Measurements from ENCODE around the gene TFEB.
A peak's percentile ranks its signal among the peaks of the same experiment; 100 is the strongest.

TFEB gene

DNA sequence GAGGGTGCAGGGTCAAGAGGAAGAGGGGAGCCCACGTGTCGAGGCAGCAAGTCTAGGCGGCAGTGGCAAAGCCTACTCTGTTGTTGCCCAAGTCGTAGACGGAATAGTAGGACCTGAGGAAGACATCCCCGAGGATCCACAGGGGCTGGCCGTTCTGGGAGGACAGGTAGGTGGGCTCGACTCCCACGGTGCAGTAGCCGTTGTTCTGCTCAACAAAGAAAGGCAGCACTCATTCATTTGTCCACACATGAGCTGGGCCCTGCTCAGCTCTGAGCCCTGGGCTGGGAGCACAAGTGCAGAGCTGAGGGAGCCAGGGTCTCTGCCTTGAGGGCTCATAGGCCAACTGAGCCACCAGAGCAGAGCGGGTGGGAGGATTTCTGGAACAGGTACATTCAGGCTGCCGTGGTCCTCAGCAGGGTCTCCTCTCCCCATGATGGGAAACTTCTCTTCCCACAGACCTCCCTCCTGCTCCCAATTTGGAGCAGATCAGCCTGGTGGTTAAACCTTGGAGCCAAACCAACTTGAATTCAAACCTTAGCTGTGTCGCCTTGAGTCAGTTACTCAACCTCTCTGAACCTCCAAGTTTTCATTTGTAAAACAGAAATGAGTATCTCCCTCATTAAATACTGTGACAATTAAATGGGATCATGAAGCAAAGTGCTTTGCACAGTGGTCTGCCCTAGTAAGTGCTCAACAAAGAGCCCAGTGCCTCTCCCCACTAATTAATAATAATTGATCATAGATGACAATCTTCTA, 1.6 kb upstream of the TFEB start:
- no peak for DNase-seq (ENCODE audit: low spot score)

DNA sequence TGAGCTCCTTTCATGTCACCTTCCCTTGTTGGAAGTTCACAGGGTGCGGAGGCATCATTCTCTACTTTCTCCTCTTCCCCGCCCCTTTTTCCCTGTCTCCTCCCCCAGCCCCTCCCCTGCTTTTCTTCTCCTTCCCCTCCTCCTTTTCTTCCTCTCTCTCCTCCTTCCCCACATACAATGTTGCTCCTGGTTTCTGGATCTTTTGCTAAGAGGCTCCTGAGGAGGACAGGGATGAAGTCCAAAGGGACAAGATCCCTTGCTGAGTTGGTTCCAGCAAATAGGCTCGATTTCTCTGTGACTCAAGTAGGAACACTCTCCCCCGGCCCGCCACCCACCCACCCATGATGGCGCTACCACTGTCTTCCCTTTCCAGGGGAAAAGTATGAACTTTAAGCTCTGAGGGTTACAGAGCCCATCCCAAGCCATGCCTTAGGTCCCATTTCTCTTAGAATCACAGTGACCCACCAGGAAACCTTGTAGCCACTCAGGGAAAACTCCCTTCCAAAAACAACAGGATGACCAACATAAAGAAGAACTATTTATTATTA, 852 bp upstream of the TFEB start:
- DNase-seq (ENCODE audit: low spot score): no peak

DNA sequence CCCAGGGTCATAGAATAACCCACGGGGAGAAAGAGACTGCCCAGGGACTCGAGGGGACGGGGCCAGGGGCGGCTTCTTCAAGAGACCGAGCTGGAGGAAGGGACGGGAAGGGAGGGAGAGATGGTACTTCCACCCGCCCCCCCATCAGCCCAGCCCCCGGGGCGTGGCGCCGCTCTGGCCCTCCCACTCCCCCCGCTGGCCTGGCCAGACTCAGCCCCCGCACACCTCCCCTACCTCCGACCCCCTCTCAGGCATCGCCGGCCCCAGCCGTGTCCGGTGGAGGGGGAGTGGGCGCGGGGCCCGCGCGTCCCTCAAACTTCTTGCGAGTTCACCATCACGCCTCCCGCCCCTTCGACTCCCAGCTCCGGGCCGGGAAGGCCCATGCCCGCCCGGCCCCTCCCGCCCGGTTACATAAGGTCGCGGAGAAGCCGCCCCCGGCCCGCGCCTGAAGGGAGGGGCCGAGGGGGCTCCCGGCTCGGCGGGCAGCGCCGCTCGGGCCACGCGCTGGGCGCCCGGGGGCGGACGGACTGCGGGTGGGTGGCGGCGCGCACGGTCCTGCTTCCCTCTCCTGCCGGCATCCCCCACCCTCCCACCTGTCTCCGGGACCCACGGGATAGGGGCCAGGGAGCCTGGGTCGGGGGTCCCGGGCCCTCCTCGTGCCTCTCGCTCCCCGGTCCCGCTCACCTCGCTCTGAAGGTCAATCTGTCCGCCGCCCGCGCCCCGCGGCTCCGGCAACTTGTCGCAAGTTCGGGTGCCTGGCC, 562 bp downstream of the TFEB start:
- peak; percentile 65 for DNase-seq (ENCODE audit: low spot score)

DNA sequence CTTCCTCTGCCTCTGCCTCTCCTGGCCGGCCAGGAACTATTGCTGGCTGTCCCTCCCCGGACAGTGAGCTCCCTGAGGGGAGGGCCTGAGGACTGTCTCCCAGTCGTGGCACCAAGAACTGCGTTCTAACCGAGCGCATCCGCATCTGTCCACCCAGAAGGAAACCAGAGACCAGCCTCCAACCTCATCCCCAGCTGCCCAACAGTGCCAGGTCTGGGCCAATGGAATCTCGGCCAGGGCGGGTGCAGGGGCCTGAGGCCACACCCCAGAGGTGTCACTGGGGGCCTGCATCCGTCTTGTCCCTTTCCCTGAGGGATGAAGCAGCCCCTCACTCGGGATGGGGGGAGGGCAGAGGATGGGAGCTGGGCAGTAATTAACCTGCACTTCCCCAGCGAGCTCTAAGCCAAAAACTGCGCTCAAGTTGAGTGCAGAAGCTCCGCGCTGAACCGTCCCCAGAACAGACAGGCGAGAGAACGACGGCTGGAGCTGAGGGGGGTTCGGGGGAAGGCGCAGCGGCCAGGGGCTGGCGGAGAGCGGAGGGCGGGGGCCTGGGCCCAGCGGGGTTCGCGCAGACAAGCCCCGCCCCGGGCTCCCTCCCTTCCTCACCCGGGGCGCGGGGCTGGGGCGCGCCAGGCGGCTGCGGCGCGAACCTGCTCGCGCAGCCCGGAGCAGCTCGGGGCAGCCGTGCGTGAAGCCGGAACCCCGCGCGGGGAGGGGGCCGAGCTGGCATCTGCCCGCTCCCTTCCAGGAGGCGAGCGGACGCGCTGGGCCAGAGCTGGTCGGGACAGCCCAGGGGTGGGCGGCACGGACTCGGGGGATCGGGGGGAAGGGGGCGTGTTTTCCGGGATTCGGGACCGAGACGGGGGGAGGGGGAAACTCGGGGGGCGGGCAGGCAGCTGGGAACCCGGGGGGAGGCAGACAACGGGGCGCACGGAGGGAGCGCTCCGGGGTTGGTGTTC, 1.4 kb downstream of the TFEB start:
- DNase-seq (ENCODE audit: low spot score): peak; percentile 60

DNA sequence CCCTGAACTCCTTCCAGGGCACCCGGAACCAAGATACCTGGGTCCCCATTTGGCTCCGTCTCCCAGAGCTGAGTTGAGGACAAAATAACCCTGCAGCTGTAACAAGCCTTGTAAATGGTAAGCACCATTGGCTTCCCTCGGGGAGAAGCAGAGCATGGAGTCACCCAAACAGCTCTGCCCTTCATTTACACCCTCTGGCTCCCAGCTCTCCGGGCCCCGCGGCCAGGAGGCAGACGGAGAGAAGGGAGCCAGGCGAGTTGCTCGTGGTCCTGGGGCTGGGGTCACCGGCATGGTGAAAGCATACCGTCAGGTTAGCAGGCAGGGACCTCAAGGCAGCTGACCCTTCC, 2.1 kb downstream of the TFEB start:
- DNase-seq (ENCODE audit: low spot score): no peak

DNA sequence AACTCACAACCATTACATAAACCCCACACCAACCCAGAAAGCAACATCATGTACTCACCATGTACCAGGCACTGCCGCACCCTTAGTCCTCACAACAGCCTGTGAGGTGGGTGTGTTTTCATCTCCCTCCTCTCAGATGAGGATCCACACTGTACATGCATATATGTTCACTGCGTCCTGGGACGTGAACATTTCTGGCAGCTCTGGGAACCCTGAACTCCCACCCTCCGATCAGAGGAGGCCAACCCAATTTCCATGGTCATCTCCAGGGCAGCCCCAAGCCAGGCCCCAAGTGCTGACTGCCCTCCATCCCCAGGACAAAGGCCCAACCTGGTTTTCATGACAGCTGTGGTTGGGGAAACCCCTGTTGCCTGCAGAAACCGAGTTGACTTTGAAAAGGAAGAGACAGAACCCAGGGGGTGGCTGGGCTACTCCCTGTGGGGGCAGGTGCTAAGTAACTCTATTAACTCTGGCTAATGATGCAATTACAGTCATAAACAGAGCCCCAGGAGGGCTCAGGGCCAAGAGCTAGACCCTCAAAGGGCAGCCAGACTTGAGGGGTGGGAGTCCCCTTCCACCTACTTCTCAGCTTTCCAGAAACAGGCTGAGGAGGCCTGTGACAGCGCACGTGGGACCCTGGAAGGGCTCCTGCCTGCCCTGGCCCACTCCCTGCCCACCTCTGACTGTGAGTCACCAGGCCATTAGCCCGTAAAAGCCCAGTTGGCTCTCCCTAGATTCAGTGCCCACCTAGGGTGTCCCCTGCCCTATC, 2.6 kb downstream of the TFEB start:
- peak; percentile 75 for DNase-seq (ENCODE audit: low spot score)

DNA sequence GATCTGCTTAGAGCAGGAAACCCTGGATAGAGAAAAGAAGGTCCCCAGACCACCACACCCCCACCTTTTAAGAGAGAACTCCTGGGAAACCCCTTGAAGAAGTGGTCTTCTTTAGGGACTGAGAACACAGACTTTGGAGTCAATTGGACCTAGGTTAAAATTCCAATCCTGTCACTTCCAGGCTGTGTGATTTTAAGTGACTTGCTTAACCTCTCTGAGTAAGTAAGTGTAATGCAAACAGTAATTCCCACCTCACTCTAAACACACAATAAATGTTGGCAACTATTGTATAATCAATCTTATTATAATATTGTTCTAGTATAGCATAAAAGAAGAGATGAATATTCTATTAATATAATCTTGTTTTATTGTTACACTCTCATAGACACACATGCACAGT, 3.3 kb downstream of the TFEB start:
- DNase-seq (ENCODE audit: low spot score): no peak

DNA sequence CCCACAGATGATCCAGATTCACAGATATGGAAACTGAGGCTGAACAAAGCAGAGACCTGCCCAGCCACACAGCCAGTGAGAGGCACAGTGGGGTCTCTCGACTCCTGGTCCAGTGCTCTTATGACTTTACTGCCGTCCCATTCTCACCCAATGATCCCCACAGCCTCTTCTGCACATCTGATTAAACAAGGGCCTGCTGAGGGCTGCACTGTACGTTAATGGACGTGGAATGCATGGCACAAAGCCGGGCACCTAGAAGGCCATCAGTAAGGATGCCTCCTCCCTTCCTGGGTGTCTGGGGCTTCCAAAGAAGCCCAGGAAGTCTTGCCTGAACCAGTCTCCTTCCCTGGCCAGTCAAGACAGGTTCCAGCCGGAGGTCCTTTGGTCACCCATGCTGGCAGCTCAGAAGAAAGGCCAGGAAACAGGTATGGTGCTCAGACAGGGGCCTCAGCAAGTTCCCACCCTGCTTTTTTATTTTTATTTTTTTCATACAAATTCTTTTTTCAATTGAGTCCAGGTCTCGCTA, 3.8 kb downstream of the TFEB start:
- no peak for DNase-seq (ENCODE audit: low spot score)

DNA sequence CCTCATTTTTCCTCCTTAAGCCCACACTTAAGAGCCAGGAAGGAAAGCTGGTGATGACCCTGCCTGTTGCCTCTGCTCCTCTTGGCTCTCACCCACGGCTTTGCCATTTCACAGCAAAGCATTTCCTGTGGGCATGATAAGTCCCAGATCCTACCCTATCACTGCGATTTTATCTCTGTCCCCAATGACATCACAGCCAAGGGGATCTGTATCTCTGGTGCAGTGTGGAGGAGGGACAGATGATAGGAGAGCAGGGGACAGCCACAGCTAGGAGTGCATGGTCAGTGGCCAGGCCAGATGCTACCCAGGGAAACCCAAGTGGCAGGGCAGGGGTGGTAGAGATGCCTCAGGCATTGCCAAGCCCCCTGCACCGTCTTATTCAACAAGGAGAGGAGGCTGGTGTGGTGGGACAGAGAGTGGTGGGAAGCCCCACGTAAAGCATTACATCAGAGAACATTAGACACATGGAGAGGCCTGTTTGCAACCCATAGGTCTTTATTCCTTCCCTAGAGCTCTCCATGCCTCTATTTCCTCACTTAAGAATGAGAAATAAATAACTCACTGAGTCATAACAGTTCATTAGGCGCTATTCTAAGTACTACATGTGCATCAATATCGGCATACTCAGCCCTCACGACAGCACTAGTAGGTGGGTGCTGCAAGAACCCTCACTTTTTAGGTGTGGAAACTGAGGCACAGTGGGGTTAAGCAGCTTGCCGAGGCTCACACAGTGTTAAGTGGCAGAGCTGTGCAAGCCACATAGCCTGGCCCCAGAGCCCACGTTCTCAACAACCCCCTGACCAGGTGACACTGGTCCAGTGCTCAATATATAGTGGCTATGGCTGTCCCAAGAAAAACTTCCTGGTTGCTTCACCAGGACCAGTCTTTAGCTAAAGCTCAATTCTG, 4.6 kb downstream of the TFEB start:
- DNase-seq (ENCODE audit: low spot score): no peak

DNA sequence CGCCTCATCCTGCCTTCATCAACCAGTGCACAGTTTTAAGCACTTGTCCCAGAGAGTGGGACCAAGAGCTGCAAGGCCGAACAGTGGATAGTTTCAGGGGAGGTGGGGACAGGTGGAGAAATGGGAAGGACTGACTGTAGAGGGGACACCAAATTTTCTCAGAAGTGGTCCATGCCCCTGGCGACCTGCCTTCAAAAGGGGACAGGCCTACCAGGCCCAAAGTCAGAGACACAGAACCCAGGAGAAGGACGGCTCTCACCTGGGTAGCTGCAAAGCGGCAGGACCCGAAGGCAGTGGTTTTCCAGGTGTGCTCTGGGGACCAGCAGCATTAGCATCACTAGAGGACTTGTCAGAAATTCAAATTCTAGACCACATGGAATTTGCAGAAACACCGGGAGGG, 5.8 kb downstream of the TFEB start:
- no peak for DNase-seq (ENCODE audit: low spot score)

DNA sequence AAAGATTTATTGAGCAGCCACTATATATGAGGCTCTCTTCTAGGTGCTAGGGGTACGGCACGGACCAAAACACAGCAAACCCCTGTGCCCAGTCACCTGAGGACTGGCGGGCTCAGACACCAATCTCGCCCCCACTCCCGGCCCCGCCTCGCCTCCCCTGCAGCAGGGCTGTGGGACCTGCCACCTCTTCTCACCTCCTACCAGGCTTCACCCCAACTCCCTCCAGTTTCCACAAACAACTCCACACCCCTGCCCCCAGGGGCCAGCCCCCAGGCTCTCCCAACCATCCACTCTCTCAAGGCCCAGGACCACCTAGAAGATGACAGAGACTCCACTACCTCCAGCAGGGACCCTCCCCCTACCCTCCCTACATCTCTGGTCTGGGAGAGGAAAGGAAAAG, 6.5 kb downstream of the TFEB start:
- DNase-seq (ENCODE audit: low spot score): no peak

DNA sequence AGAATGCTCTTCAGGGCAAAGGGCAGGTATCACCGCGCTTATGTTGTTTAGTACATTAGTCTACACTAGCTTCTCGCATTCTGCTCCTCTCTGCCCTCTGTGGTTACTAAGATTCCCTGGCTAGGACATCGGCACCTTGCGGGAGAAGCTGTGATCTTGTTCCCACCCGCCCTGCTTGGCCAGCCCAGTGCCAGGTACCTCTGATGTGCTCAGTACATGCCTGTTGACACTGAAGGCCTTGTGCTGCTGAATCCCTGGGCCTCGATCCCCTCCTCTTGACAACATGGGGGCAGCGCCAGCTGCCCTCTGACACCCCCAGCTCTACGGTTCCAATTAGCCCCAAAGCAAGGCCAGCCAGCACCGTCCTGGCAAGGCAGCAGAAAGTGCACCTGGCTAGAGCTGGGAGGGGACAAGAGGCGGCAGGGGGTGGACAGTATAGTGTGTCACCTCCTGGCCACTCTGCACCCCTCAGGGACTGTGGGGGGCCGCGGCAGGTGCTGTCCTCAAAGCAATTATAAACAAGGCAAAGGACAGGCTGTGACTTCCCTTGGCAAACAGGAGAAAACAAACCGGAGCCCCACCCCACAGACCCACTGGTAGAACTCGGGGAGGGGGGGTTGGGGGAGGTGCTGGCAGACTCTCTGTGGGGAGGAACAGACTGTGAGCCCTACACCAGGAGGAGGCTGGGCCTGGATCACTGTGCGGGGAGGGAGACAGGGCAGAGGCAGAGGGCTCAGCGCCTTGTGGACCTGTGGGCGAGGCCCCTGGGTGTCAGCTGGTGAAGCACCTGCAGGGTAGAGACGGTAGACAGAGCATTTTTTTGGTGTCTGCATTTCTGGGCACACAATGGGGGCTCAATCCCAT, 7.1 kb downstream of the TFEB start:
- no peak for DNase-seq (ENCODE audit: low spot score)

DNA sequence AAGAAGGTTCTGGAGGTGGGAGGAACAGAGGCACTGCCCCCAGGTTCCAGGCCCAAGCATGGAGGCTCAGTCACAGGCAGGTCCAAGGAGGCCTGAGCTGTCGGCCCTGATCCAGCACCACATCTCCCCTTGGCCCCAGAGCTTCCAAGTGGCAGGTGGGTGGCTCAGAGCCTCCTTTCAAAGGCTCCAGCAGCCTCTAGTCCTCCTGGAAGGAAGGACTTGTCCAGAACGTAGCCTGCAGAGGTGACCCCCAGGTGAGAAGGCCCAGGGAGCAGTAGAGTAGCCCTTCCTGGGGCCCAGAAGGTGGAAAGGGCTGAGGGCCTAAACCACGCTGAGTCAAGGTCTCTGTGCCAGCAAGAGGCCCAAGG, 7.7 kb downstream of the TFEB start:
- no peak for DNase-seq (ENCODE audit: low spot score)

DNA sequence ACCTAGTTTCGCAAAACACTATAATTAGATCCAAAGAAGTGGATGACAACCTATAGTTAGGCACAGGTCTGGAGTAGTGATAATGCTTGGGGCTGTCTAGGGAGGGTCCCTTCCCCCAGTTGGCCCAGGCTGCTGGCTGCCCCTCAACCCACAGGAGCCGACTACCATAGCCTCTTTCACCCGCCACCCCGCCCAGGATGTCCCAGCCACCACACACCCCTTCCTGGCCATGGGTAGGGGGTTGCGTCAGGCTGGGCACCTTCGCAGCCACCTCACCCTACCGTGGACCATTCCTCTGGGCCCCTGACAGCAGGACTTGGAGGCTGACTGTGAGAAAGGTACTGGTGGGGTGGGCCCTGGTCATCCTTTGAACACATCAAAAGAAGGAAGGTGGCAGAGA, 8.5 kb downstream of the TFEB start:
- no peak for DNase-seq (ENCODE audit: low spot score)

DNA sequence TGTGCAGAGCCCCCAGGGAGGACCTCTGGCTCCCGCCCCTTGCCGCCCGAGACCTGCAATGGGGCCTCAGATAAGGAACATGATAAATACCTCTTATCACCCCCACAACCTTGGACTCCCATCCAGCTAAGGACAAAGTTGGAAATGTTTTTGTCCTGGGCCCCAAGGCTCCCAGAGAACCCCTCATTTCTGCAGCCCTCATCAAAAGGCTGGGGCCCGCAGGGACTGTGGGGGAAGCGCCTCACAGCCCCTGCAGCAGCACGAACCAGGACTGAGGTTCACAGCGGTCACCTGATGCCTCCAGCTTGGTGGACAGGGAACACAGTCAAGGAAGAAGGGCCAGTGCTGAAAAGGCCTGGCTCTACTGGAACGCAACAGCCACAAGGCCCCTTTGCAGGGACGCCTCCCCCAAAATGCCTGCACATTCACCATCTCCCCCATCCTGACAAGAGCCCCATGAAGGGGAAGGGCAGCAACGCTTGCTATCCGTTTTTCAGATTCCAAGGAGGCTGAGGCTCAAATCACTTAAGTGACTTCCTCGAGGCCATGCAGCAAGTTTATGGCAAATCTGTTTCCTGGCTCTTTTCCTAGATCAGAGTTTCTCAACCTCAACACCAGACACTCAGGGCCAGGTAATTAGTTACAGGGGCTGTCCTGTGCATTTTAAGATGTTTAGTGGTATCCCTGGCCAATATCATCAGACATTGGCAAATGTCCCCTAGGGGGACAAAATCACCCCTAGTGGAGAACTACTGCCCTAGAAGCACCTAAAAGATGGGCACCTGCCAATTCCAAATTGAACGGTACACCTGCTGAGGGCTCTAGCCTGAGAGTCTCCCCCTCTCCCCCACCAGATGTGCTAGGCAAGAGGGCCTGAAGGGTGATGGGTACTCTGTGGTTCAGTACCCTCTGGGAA, 10.6 kb downstream of the TFEB start:
- no peak for DNase-seq (ENCODE audit: low spot score)

DNA sequence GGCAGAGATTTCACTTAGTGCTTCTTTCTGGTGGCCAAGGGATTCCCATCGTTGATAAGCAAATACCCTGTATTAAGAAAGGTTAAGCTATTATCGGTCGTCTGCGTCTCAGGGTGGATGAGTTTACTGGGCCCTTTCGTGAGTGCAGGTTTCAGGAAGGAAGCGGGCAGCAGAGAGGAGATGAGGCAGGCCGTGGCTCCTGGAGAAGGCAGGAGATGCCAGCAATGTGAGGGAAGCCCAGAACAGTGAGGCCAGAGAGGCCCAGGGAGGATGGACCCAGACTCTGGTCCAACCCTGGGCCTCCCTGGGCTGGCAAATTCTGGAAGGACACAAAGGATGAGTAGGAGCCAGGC, 11.2 kb downstream of the TFEB start:
- no peak for DNase-seq (ENCODE audit: low spot score)

DNA sequence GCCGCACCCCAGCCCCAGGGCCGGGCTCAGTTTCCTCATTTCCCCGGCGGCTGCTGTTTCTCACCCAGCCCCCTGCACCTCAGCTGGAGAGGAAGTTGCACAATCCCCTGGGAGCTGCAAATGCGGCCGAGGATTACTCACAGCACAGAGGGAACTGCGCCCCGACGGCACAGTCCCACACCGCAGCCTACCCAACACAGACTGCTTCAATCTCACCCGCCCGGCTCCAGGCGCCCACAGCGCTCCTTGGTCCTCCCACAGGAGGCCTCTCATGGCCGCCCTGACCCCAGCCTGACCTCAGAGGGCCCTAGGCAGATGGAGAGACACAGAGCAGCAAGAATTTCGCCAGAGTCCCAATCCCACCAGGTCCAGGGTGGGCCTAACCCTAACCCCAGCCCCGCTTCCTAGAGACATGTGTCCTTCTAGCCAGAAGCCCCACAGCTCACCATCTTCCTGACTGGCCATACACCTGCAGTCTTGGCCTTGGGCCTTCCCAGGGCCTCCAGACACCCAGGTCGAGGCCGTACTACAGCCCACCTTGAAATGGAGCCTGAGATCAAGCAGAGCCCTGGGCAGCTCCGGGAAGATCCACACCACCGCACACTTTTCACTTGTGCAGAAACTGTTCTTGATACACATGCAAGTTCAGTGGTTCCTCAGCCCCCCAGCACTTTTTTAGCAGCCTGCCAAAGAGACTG, 11.7 kb downstream of the TFEB start:
- DNase-seq (ENCODE audit: low spot score): peak; percentile 16
